Stimulated activated CD8-positive, alpha-beta memory T cell treated with anti-CD3 and anti-CD28 coated beads, Interleukin-7, amount 100 ng/mL, for 24 hours (primary cell): ENCODE data around the gene RECK.
A peak's percentile ranks its signal among the peaks of the same experiment; 100 is the strongest.
"Not testable (repeated sequence)": the region's sequence is repeated elsewhere in the genome, so short reads cannot be mapped to it uniquely, and the experiment has no call there.

Source experiments
- DNase-seq: peaks from one replicate; pipeline ENCODE4 v3.0.0-alpha.2; 2020; ENCODE audit warnings: low read depth

Gene RECK

DNA sequence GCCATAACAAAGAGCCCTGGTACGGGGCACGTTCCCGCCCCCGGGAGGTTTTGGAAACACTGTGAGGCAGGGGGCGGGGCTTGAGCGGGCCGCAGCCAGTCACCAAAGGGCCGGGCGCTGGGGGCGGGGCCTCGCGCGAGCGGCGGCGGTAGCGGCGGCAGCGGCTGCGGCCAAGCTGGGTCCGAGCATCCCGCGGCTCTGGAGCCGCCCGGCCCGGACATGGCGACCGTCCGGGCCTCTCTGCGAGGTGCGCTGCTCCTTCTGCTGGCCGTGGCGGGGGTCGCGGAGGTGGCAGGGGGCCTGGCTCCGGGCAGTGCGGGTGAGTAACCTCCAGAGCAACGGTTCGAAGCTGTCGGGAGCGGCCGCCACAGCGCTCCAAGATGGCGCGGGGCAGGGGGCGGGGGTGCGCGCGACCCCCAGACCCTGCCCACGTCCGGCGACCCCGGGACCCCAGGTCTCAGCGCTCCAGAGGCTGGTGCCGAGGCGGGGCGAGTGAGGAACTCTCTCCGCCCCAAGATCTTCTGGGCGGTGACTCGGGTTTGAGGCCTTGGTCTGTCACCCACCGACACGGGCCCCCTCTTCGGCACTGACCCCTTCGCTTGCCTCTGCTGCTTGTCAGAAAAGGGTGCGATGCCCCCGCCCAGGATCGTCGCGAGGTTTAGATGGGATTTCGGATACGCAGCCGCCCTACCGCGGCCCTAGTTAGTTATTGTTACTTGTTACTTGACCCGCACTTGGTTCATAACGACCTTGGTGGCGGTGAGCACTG is at the start of gene RECK:
RECK (plus strand) TSS at position 134 of the 769 bp plus-strand sequence; CDS start at position 220, 86 bp downstream.
- peak; percentile 76 for DNase-seq

GRCh38 chr9:35990155-35990554 is 46.6 kb upstream of the RECK start:
- no peak for DNase-seq

GRCh38 chr9:35993136-35993535 is 43.6 kb upstream of the RECK start:
- not testable (repeated sequence) for DNase-seq

DNA sequence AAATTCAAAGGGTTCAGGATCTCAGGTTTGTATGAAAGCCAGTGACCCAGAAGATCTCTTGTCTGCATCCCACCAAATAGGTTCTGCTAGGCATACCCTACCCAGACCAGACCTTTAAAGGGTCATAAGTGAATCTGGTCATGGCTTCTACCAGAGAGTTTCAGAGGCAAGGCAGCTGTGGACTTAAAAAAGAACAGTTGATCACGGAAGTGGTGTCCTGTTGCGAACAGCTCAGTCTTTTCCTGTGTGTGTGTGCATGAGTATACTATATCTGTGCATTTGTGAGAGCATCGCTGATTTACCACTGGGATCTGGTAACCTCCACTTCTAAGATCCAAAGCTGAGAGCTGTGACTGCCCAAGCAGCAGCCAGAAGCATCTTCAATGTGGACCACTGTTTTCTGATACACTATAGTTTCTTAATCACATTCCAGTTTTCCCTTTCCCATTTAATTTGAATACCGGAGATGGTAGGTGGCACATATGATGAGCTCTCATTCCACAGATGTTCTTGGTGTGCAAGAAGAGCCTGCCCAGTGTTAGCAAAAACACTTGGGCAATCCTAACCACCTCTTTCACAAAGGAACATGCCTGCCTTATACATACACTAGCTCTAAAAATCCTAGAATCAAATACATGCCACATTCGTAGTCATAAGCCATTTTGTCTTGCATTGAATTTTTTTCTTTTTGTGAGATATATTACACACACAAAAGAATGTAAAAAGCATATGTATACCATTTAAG is 42.6 kb upstream of the RECK start:
- no peak for DNase-seq

GRCh38 chr9:35994959-35995358 is 41.8 kb upstream of the RECK start:
- no peak for DNase-seq

- no peak for DNase-seq
These were observed 40.2 kb upstream of the RECK start for GRCh38 chr9:35996358-35996970.

- DNase-seq, result not testable (repeated sequence)
These were observed 39.7 kb upstream of the RECK start for GRCh38 chr9:35997016-35997415.

DNA sequence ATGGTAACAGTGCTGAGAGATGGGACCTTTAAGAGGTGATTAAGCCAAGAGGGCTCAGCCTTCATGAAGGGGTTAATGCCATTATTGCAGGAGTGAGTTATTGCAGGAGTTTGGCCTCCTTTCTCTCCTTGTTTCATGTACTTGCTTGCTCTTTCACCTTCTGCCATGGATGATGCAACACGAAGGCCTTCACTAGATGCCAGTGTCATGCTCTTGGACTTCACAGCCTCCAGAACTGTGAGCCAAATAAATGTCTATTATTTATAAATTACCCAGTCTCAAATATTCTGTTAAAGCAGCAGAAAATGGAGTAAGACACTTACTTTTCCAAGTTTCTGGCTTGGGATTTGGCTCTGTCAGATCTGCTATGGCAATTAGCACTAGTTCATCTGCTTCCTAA is 38.4 kb upstream of the RECK start:
- no peak for DNase-seq

DNA sequence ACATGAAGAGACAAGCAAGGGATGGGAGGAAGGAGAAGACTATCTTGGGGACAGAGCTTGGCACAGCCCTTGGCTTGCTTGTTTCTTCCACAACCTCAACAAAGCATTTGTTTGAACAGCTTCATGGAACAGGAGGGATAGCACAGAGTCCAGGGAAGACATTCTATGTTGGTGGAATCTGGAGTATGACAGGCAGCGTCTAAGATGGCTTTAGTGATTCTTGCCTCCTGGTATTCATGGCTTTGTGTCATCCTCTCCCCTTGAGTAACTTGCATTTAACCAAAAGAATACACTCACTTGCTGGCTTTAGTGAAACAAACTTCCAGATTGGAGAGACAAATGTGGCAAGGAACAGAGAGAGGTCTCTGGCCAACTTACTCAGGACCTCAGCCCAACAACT is 30.8 kb upstream of the RECK start:
- no peak for DNase-seq

- DNase-seq, result no peak
These were observed 30.0 kb upstream of the RECK start for GRCh38 chr9:36006549-36007315.

DNA sequence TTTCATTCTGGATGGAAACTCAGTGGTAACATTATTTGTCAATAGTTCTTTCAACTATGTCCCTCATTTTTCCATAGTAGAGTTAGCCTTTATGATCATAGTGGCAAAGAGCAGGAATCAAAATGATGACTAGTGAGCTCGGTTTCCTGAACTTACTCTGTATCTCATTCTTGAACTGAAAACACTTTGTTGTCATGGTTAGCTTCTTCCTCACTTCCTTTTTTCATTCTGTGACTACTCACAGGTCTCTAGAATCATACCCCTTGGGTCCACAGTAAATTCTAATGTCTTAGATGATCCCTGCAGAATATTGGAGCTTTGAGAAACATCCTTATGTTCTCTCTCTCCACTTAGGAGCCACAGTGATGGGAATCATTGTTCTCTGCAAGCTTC is 29.4 kb upstream of the RECK start:
- DNase-seq, result no peak

GRCh38 chr9:36007852-36008251 is 28.9 kb upstream of the RECK start:
- no peak for DNase-seq

- peak; percentile 42 for DNase-seq
These were observed 27.9 kb upstream of the RECK start for GRCh38 chr9:36008774-36009300.

DNA sequence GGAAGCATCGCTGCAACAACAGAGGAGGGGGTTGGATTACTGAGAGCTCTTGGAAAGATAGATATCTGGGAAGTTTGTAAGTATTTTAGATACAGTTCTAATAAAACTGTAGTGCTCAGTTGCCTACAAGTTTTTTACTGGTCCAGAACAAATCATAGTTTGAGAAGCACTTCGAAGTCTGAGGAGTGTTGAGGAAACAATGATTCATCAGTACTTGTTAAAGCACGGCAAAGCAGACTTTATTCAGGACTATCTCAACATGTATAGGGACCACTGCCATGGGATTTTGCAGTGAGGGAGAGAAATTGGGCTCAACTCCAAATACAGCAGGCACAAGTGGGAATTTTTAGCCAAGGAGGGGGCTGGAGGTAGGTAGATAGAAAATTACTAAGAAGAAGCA is 25.3 kb upstream of the RECK start:
- DNase-seq, result no peak

GRCh38 chr9:36017278-36017677 is 19.4 kb upstream of the RECK start:
- DNase-seq, result no peak

DNA sequence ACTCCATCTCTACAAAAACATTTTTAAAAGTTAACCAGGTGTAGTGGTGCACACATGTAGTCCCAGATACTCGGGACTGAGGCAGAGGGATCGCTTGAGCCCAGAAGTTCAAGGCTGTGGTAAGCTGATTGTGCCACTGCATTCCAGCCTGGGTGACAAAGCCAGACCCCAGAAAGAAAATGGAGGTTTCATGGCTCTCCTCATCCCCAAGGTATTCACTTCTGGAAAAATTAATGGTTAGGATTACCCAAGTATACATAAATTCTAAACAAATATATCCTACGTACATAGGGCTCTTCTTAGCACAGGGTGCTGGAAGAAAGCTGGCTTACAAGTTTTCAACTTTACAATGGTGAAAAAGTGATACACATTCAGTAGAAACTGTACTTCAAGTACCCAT is 18.6 kb upstream of the RECK start:
- DNase-seq, result no peak

- no peak for DNase-seq
These were observed 17.6 kb upstream of the RECK start for GRCh38 chr9:36018891-36019720.

DNA sequence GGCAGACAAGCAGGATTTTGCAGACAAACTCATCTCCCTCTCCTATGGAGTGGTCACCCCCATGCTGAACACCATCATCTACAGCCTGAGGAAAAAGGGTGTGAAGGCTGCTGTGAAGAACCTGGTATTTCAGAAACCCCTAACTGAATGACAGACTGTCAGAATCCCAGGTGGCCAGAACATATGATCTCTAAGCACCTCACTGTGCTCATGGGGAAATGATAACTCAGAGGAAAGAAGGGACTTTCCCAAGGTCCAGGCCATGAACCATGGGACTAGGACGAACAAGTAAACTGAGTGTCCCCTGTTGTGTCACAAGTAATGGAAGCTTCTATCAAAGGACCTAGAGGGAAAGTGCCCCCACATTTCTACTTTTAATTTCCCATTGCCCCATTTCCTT is 14.7 kb upstream of the RECK start:
- no peak for DNase-seq

- peak; percentile 37 for DNase-seq
These were observed 13.3 kb upstream of the RECK start for GRCh38 chr9:36023260-36024048.

- no peak for DNase-seq
These were observed 11.0 kb upstream of the RECK start for GRCh38 chr9:36025746-36026145.
